MM.1S (cell line): ENCODE data around the gene GRIK1.

ENCODE experiments used
- DNase-seq: peaks from one replicate; pipeline ENCODE4 v3.0.0-alpha.2; 2015
- H2AFZ ChIP-seq: fragments of 300-600 bp; sonication (generic); 2 replicates; pipeline ENCODE4 v1.6.0; 2016; ENCODE audit warnings: antibody characterized with exemption, low read length
- H3F3A ChIP-seq: fragments of 300-600 bp; sonication (generic); 2 replicates; pipeline ENCODE4 v1.6.1; 2016; ENCODE audit warnings: mild to moderate bottlenecking, antibody characterized with exemption, low read length, moderate library complexity, mixed read lengths; ENCODE audit not compliant: insufficient read depth
- H3K27ac ChIP-seq: fragments of 300-600 bp; sonication (generic); 2 replicates; pipeline ENCODE4 v1.5.1; 2016; ENCODE audit warnings: mild to moderate bottlenecking, low read length
- H3K27me3 ChIP-seq: fragments of 300-600 bp; sonication (generic); replicated peaks from 2 replicates; pipeline ENCODE4 v1.6.0; 2016; ENCODE audit warnings: low read length; ENCODE audit not compliant: insufficient read depth
- H3K36me3 ChIP-seq: fragments of 300-600 bp; sonication (generic); replicated peaks from 2 replicates; pipeline ENCODE4 v1.6.1; 2016; ENCODE audit warnings: mild to moderate bottlenecking, low read length, mixed read lengths; ENCODE audit not compliant: insufficient read depth
- H3K4me1 ChIP-seq: fragments of 300-600 bp; sonication (generic); 2 replicates; pipeline ENCODE4 v1.6.1; 2016; ENCODE audit warnings: low read length, mixed read lengths
- H3K4me2 ChIP-seq: fragments of 300-600 bp; sonication (generic); 2 replicates; pipeline ENCODE4 v1.6.0; 2016; ENCODE audit warnings: low read depth, low read length
- H3K4me3 ChIP-seq: fragments of 300-600 bp; sonication (generic); 2 replicates; pipeline ENCODE4 v1.5.1; 2016; ENCODE audit warnings: low read length, mixed read lengths
- H3K79me2 ChIP-seq: fragments of 300-600 bp; sonication (generic); 2 replicates; pipeline ENCODE4 v1.6.1; 2016; ENCODE audit warnings: mixed run types, low read length, mixed read lengths
- H3K9ac ChIP-seq: fragments of 300-600 bp; sonication (generic); 2 replicates; pipeline ENCODE4 v1.6.1; 2016; ENCODE audit warnings: low read length, mixed read lengths
- H3K9me2 ChIP-seq: fragments of 300-600 bp; sonication (generic); replicated peaks from 2 replicates; pipeline ENCODE4 v1.6.1; 2016; ENCODE audit warnings: mild to moderate bottlenecking, low read length, mixed read lengths; ENCODE audit not compliant: insufficient read depth
- H3K9me3 ChIP-seq: fragments of 300-600 bp; sonication (generic); replicated peaks from 2 replicates; pipeline ENCODE4 v1.6.1; 2016; ENCODE audit warnings: mild to moderate bottlenecking, low read length, mixed read lengths; ENCODE audit not compliant: insufficient read depth
- H4K20me1 ChIP-seq: fragments of 300-600 bp; sonication (generic); 2 replicates; pipeline ENCODE4 v1.6.1; 2016; ENCODE audit warnings: mild to moderate bottlenecking, low read length, moderate library complexity, mixed read lengths; ENCODE audit not compliant: insufficient read depth
- CTCF ChIP-seq: fragments of 300-600 bp; sonication (generic); IDR thresholded peaks from 2 replicates; pipeline ENCODE4 v1.5.1; 2016; ENCODE audit warnings: antibody characterized with exemption, low read length, mixed read lengths
- EZH2 ChIP-seq: fragments of 300-600 bp; sonication (generic); optimal IDR thresholded peaks from 2 replicates; pipeline ENCODE3; 2017; ENCODE audit warnings: low read depth, mild to moderate bottlenecking, antibody characterized with exemption, low read length, mixed read lengths
- EZH2phosphoT487 ChIP-seq: fragments of 300-600 bp; sonication (generic); IDR thresholded peaks from 2 replicates; pipeline ENCODE4 v1.6.1; 2018; ENCODE audit warnings: antibody characterized with exemption, low read length

GRIK1 gene

DNA sequence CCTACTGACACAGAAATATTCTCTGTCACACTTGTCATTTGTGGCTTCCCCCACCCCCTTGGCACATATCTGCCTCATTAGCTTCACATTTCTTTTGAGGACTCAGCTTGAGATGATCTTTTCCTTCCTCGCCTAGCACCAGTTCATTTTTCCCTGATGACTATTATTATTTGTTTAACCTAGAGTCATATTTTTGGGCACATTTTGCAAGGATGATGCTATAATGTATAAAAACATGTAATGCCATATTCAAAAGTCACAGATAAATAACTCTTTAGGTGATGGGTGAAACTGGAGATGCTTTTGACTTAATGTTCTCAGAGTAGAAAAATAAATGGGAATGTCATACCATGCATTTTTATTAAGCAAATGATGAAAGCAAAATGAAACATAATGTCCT, 438.3 kb downstream of the GRIK1 start:
- H3K4me2 ChIP-seq = no peak overlapping the region

DNA sequence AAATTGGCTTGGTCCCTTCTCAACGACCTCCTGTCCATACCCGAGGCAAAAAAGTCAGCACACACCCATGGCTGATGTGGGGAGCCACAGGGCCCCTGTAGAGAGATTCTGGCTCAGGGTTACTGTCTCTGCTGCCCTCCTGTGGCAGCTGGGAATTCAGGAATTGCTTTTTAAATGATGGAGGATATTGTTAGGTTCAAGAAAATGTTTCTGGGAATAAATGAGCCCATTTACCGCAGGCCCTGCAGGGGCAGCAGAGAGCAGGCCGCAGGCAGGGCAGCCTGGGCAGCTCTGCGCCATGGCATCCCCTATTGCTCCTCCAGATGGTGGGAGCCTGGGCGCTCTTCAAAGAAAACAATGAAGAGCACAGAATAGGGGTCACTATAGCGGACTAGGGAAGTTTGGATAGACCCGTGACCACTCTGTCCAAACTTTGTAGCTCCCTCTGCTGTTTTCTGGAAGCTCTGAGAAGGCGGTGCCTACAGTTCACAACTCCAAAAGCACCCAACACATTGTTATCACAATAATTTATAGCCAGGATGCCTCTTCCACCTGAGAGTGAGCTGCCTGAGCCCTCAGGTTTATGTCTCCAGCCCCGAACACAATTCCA, 440.0 kb downstream of the GRIK1 start:
- H3K9me3 ChIP-seq = no peaks in the 10 kb centered on the region
- H3K27ac ChIP-seq = no peak overlapping the region
- no peaks in the 10 kb centered on the region for H3K27me3 ChIP-seq
- no peaks in the 10 kb centered on the region for H3F3A ChIP-seq
- H3K9me2 ChIP-seq = no peaks in the 10 kb centered on the region
- H3K4me1 ChIP-seq = no peaks in the 10 kb centered on the region
- H2AFZ ChIP-seq = no peak overlapping the region
- DNase-seq = no peak
- no peak overlapping the region for H3K4me3 ChIP-seq
- no peaks in the 10 kb centered on the region for H3K36me3 ChIP-seq
- no peak overlapping the region for H3K9ac ChIP-seq
- TF ChIP-seq CTCF = peak; percentile 50
- no peak for TF ChIP-seq EZH2phosphoT487
- TF ChIP-seq EZH2 = no peak
- H4K20me1 ChIP-seq = no peaks in the 10 kb centered on the region
- no peaks in the 10 kb centered on the region for H3K79me2 ChIP-seq
- no peak overlapping the region for H3K4me2 ChIP-seq

More for the DNA sequence above, 438.3 kb downstream of the GRIK1 start:
- no peaks in the 10 kb centered on the region for H4K20me1 ChIP-seq
- no peaks in the 10 kb centered on the region for H3K9me2 ChIP-seq
- no peak overlapping the region for H2AFZ ChIP-seq
- H3K27me3 ChIP-seq = no peaks in the 10 kb centered on the region
- no peak overlapping the region for H3K27ac ChIP-seq
- no peak overlapping the region for H3K4me3 ChIP-seq
- no peak overlapping the region for H3K9ac ChIP-seq
- no peaks in the 10 kb centered on the region for H3F3A ChIP-seq
- no peak for TF ChIP-seq CTCF
- no peak for TF ChIP-seq EZH2
- TF ChIP-seq EZH2phosphoT487 = no peak
- no peaks in the 10 kb centered on the region for H3K79me2 ChIP-seq
- H3K9me3 ChIP-seq = no peaks in the 10 kb centered on the region
- no peaks in the 10 kb centered on the region for H3K36me3 ChIP-seq
- no peak for DNase-seq
- H3K4me1 ChIP-seq = no peaks in the 10 kb centered on the region

DNA sequence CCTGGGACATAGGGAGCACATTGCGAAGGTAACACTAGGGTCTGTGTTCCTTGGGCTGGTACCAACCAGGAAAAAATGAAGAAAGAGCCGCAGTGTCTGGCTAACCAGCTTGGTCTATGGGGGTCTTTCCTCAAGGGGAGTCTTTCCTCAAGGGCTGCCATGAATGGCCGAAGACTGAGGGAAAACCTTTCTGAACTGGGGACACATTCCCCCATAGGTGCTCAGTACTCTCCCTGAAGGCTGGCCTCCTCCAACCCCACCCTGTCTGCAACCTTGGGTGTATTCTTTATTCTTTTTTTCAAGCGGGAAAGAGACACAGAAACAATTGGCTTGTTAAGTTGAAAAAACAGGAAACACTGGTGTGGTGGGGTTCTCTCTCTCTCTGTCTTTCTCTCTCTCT, 440.6 kb downstream of the GRIK1 start:
- H3K4me1 ChIP-seq = no peaks in the 10 kb centered on the region
- H3K27ac ChIP-seq = no peak overlapping the region
- no peaks in the 10 kb centered on the region for H3K27me3 ChIP-seq
- TF ChIP-seq CTCF = no peak
- no peak for TF ChIP-seq EZH2phosphoT487
- no peak for TF ChIP-seq EZH2
- no peaks in the 10 kb centered on the region for H3F3A ChIP-seq
- DNase-seq = no peak
- no peaks in the 10 kb centered on the region for H3K36me3 ChIP-seq
- H3K4me3 ChIP-seq = no peak overlapping the region
- H3K9me3 ChIP-seq = no peaks in the 10 kb centered on the region
- no peak overlapping the region for H2AFZ ChIP-seq
- no peak overlapping the region for H3K9ac ChIP-seq
- H3K79me2 ChIP-seq = no peaks in the 10 kb centered on the region
- H4K20me1 ChIP-seq = no peaks in the 10 kb centered on the region
- no peaks in the 10 kb centered on the region for H3K9me2 ChIP-seq
- no peak overlapping the region for H3K4me2 ChIP-seq
